Fibroblast of skin of right quadriceps (primary cell): Measurements from ENCODE around the gene RSU1.

ENCODE experiments used
- DNase-seq: peaks from one replicate; pipeline ENCODE4 v3.0.0-alpha.2; 2013

Gene RSU1

DNA sequence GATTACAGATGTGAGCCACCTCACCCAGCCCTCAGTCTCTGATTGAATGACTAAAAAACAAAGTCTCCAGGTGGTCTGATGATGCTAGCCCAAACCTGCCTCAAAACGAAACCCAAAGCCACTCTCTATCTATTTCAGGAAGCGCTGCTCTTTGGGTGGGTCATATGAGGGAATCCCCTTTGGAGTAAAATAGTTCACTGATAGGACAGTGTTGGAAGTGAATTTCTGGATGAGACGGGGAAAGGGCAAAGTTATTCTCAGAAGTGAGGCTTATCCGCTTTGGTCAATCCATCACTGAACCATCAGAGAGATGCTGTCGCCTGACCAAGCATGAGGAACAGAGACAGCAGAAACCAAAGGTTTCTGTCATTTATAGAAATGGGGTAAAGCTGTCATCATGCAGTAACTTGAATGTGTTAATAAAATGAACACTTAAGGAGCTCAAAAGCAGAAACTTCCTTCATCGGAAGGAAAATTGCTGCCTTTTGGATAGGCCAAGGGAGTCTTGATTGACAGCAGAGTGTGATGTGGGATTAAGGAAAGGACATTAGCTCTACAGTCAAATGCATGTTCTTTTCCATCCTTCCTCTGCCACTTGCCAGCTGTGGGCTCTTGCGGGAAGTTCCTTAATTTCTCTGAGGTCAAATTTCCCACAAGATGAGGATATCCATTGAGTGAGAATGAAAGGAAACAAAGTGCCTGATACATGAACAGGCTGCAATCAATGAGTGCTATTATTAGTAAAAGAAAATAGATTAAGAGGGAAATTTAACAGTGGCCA is 230.7 kb downstream of the RSU1 start:
- no peak for DNase-seq

DNA sequence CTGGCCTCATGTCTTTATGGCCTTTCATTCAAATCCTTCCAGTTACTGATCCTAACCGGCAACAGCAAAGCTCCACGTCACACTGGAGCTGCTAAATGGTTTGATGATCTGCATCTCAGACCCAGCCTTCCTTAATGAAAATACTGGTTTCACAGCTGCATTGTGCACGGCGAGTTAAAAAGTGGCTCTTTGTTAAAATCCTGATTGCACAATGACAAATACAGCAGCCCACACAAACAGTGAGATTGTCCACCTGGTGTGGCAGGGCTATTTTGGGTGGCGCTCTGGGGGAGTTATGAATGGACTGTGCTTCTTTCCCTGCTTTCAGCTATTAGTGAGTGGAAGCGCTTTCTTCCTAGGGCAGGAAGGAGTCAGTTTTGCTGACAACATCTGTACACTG is 232.1 kb downstream of the RSU1 start:
- no peak for DNase-seq

DNA sequence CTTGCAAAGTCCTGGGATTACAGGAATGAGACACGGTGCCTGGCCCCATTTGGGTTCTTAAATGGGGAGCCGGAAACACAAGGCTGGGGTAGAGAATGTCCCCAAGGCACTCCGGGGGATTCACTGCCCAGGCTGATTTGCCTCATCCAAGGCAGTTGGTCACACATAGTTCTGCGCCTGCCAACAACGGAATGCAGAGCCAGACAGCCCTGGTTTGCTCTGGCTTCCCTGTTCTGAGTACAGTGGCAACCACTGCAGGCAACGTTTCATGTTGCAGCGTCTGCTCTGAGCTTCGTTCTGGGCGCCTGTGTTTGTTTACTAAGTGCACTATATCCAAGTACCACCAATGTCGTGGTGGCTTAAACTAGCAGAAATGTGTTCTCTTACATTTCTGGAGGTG is 233.8 kb downstream of the RSU1 start:
- no peak for DNase-seq

DNA sequence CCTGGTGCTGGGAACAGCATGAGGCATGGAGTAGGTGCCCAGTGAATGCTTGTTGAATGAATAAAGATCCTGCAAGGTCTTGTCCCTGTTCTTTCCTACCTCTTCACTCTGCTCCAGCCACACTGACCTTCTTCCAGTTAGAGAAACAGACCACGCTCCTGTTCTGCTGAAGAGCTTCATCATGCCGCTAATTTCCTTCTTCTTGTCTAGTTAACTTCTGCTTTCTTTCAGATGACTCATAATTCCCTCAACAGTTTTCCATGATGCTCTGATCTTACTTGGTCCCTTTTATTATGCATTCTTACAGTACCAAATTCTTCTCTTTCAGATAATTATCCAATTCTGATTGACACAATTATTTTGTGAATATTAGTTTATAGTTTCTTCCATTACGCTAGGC is 236.0 kb downstream of the RSU1 start:
- DNase-seq: no peak

DNA sequence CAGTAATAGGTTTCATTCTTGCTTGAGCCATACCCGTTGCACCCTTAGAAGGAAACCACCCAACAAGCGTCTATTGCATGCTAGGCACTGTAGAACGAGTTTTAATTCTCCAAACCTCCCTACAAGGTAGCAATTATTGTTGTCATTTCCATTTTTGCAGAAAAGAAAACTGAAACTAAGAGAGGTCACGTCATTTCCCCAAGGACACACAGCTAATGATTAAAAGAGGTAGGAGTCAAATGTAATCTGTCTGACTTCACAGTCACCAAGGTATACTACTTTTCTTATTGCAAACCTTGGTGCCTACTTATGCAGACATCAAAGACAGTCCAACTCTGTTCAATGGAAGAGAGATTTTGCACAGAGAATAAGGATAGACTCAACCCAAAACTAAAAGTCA is 246.5 kb downstream of the RSU1 start:
- DNase-seq: no peak

DNA sequence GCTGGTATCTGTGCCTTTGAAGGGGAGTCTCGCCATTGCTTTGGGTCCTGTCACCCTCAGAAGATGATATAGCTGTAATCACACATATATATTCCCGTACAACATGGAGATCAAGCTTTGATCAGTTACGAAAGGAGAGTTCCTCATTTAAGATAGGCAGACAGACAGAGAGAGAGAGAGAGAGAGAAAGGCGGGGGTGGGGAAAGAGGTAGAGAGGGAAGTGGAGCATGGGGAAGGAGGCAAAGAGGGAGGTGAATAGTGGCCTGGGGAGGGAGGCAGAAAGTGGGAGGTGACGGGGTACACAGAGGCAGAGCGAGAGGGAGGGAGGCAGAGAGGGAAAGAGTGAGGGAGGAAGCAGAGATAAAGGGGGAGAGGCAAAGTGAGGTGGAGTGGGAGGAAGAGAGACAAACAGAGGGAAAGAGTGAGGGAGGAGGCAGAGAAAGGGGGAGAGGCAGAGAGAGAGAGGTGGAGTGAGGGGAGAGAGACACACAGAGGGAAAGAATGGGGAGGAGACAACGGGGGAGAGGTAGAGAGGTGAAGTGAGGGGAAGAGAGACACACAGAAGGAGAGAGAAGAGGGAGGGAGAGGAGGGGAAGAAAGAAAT is 250.9 kb downstream of the RSU1 start:
- DNase-seq: no peak

DNA sequence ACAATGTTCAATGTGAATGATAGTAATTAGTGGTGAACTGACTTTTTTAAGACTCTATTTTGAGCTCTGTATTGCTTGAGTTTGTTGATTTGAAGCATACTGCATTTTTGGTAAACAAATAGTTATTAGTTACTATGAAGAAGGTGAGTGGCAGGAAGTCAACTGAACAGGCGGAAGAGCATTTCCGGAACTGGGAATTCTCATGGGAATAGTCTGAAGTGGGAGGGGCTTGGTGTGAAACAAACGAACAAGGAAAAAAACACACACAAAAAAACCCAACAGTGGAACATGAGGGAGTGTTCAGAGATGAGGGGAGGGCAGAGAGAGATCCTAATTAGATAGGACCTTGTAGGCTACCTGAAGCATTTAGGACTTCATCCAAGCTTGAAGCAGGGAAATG is 251.6 kb downstream of the RSU1 start:
- no peak for DNase-seq

DNA sequence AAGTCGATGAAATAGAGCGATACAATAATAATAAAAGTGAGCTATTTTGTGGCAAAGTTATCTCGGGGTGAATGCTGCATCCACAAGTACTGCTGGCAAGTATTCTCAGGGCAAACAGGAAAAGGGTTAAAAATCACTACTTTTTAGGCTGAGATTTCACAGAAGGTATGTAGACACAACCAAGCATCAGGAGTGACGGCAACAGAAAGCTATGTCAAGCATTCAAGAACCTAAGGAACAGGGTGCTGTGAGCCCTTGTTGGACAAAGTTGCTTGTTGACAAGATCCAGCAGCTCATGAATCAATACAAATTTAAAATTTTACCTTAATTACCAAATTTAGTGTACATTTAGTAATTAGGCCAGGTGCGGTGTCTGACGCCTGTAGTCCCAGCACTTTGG is 254.3 kb downstream of the RSU1 start:
- no peak for DNase-seq

DNA sequence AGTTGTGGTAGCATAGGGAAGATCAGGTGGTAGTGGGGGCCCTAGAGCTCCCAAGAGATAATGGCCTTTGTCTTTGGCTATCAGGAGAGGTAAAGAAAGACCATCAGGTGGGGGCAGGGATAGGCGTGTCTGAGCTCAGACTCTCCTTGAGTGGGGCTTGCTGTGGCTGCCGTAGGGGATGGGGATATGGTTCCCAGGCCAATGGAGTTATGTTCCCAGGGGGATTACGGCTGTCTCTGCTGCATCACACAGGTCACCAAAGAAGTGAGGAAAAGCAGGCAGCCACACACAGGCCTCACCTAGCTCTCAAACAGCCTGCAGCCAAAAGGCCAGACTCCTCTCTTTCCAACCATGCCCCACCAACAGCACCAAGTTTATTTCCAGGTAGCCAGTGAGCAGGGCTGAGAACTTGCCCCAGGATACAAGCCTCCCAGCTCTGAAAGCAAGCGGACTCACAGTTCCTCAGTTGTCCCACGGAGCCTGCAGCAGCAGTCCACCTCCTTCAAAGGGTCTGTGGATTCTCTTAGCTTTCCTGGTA is 257.9 kb downstream of the RSU1 start:
- no peak for DNase-seq

DNA sequence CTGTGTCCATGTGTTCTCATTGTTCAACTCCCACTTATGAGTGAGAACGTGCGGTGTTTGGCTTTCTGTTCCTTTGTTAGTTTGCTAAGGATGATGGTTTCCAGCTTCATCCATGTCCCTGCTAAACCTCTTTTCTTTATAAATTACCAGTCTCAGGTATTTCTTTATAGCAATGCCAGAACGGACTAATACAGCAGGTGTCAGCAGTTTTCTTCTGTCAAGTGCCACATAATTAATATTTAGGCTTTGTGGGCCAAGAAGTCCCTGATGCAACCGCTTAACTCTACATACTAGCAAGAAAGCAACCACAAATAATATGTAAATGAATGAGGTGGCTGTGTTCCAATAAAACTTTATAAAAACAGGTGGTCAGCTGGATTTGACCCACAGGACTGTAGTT is 269.3 kb downstream of the RSU1 start:
- DNase-seq: no peak

DNA sequence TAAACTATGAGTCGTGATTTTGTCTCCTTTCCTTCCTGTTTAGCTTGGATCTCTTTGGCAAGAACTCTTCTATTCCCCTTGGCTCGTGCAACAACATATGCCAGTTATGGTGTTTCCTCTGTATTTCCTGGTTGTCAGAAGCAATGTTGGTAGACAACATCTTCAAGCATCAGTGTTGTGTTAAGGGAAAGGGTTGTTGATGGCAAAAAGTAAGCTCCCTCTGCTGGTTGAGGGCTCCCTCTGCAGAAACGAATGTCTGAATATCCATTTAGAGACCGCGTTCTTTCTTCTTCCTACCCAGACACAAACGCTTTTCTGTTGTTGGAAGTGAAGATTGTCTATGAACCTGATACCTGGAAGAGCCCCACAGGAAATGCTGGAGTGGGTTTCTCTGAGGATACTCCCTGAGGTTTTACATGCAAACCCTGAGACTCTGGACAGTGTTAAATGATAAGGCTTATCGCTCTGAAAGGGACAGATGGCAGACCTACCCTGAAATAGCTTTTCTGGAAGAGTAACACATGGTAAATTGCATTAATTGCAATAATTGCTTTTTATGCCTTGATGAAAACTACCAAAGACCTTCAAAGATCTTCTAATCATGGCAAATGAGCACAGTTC is 272.0 kb downstream of the RSU1 start:
- peak; percentile 19 for DNase-seq

DNA sequence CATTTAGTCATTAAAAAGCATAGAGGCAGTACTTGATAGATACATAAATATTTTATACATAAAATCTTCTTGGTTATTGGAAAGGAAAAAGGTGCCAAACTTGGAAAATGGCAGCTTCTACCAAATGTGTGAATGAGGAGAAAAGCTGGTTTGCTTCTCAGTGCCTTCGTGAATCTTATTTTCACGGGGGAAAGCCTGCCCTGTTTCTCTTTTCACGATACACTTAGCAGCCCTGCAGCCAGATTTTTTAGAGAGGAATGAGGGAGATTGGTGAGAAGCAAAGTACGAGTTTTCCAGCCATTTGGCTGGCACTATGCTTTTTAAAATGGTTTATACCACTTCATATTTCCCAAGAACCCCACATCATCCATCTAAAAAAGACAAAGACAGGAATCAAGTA is 272.6 kb downstream of the RSU1 start:
- DNase-seq: no peak

DNA sequence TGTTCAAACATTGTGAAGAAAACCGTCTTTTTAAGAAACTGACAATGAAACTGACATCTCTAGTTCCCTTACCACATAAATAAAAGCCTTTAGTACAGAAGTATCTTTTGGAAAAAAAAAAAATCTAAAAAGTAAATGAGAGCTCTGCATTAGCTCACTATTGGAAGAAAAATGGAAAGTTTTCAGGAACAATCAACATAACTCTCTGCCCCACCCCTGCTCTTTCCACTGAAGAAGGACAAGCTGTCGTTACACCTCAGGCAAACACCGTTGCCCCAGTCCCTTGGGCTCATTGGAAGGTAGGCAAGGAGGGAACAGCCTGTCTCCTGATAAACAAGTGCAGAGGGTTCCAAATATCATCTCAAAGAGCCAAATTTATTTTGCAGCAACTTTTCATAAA is 273.1 kb downstream of the RSU1 start:
- no peak for DNase-seq
